Measurements from ENCODE around the gene TERT.

DNA sequence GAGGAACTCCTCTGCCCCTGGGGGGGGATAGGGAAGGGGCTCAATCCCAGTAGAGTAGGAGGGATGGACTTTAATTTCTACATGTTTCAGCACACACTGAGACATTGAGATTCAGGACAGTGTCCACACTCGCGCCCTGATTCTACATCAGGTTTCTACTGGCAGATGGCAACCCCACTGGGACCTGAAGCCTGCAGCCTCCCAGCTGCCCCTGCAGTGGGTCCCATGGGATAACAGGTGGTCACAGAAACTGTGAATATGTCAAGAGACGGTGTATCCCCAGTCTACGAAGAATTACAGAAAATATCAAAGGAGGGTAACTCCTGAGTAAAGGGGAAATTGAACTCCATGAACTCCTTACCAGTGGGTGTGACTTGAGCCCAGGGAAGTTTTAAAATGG lies 2.4 kb upstream of the TERT start:
- TF ChIP-seq POLR2A (IDR thresholded peaks at IDR 0.05; ENCODE audit: low read length) (no peak), GATA1 (IDR thresholded peaks at IDR 0.05; ENCODE audit: low read depth, low read length) (no peak)
